Chondrocyte (in vitro differentiated cells): Measurements from ENCODE around the gene TTLL1. TPM values are rescaled to one million over a fixed set of nuclear protein-coding genes. Genes with fewer than 3 reads are reported as not detected.

Experiments
- DNase-seq: peaks from one replicate; pipeline ENCODE4 v3.0.0; 2021; ENCODE audit warnings: mixed read lengths, low spot score
- H3K27ac Mint-ChIP-seq: one replicate; pipeline ENCODE4 v1.8.0; 2021; ENCODE audit warnings: mild to moderate bottlenecking, moderate library complexity, mixed read lengths; ENCODE audit not compliant: unreplicated experiment
- H3K27me3 Mint-ChIP-seq: 2 replicates; pipeline ENCODE4 v1.8.0; 2021; ENCODE audit warnings: low read depth, mixed read lengths
- H3K36me3 Mint-ChIP-seq: 2 replicates; pipeline ENCODE4 v1.8.0; 2021; ENCODE audit warnings: low read depth, mixed read lengths
- H3K4me1 Mint-ChIP-seq: 2 replicates; pipeline ENCODE4 v1.8.0; 2021; ENCODE audit warnings: low read depth, mild to moderate bottlenecking, mixed read lengths
- H3K4me3 Mint-ChIP-seq: one replicate; pipeline ENCODE4 v1.8.0; 2021; ENCODE audit warnings: mild to moderate bottlenecking, moderate library complexity, mixed read lengths; ENCODE audit not compliant: unreplicated experiment
- H3K9me3 Mint-ChIP-seq: 2 replicates; pipeline ENCODE4 v1.8.0; 2021; ENCODE audit warnings: low read depth, mixed read lengths
- CTCF ChIP-seq: fragments of 200-600 bp; sonication (generic); IDR thresholded peaks from 2 replicates; pipeline ENCODE4 v1.5.0; 2021; ENCODE audit warnings: antibody characterized with exemption, mild to moderate bottlenecking, moderate library complexity
- total RNA-seq: library from RNA; stranded (reverse); gene quantifications from 3 replicates; pipeline ENCODE4 v1.2.1, GENCODE V29; 2021

Gene TTLL1
- total RNA-seq, 1 donor from 2014 or later = 18.1 TPM

GRCh38 chr22:43015677-43016042 is 73.5 kb downstream of the TTLL1 start:
- no peak for TF ChIP-seq CTCF
- peaks cover 30% of the 10 kb centered on the region for H3K4me1 Mint-ChIP-seq
- H3K27me3 Mint-ChIP-seq = no peaks in the 10 kb centered on the region
- DNase-seq = no peak
- no peak overlapping the region for H3K27ac Mint-ChIP-seq
- peak overlapping the region; percentile 89 for H3K4me3 Mint-ChIP-seq
- H3K36me3 Mint-ChIP-seq = no peaks in the 10 kb centered on the region
- no peaks in the 10 kb centered on the region for H3K9me3 Mint-ChIP-seq

GRCh38 chr22:43014869-43015676 is 74.1 kb downstream of the TTLL1 start, which contains the start of gene PACSIN2:
Gene PACSIN2 (minus strand): TSS chr22:43015149. CDS start chr22:42912080, 103,069 bp downstream.
- peak; percentile 100 for DNase-seq
- Mint-ChIP-seq H3K36me3 (no peaks in the 10 kb centered on the region), H3K27ac (peak within 1 kb of the TSS; percentile 89), H3K4me1 (peaks cover 32% of the 10 kb centered on the region), H3K4me3 (peak within 1 kb of the TSS; percentile 89), H3K27me3 (no peaks in the 10 kb centered on the region), H3K9me3 (no peaks in the 10 kb centered on the region)
- no peak for TF ChIP-seq CTCF

GRCh38 chr22:43014316-43014868 is 74.8 kb downstream of the TTLL1 start:
- no peak for DNase-seq
- Mint-ChIP-seq H3K27ac (peak overlapping the region; percentile 43), H3K9me3 (no peaks in the 10 kb centered on the region), H3K27me3 (no peaks in the 10 kb centered on the region), H3K4me3 (peak overlapping the region; percentile 89), H3K36me3 (no peaks in the 10 kb centered on the region), H3K4me1 (peaks cover 36% of the 10 kb centered on the region)
- TF ChIP-seq CTCF = no peak

- no peak for DNase-seq
- H3K4me3 Mint-ChIP-seq = peak overlapping the region; percentile 89
- H3K36me3 Mint-ChIP-seq = no peaks in the 10 kb centered on the region
- H3K27ac Mint-ChIP-seq = peak overlapping the region; percentile 78
- H3K4me1 Mint-ChIP-seq = peaks cover 43% of the 10 kb centered on the region
- H3K9me3 Mint-ChIP-seq = no peaks in the 10 kb centered on the region
- TF ChIP-seq CTCF = no peak
- H3K27me3 Mint-ChIP-seq = no peaks in the 10 kb centered on the region
Measured at GRCh38 chr22:43013355-43014315, 75.6 kb downstream of the TTLL1 start.

- H3K4me1 Mint-ChIP-seq = peaks cover 52% of the 10 kb centered on the region
- TF ChIP-seq CTCF = no peak
- peak overlapping the region; percentile 4 for H3K4me3 Mint-ChIP-seq
- H3K27me3 Mint-ChIP-seq = no peaks in the 10 kb centered on the region
- no peak for DNase-seq
- no peaks in the 10 kb centered on the region for H3K9me3 Mint-ChIP-seq
- no peaks in the 10 kb centered on the region for H3K36me3 Mint-ChIP-seq
- no peak overlapping the region for H3K27ac Mint-ChIP-seq
Measured at GRCh38 chr22:43012390-43012789, 76.8 kb downstream of the TTLL1 start.
